OCI-LY3 (cell line): Measurements from ENCODE around the gene RGS14.

Source experiments
- H2AFZ ChIP-seq: fragments of 200-600, 300-600 bp; shearing (Covaris generic); 2 replicates; pipeline ENCODE4 v1.6.0; 2014; ENCODE audit warnings: antibody characterized with exemption, low read depth, low read length
- H3K27ac ChIP-seq: fragments of 200-600, 300-600 bp; sonication (generic); 2 replicates; pipeline ENCODE4 v1.5.1; 2014; ENCODE audit warnings: mild to moderate bottlenecking, low read length, moderate library complexity, mixed read lengths
- H3K27me3 ChIP-seq: fragments of 200-600, 300-600 bp; sonication (generic); 2 replicates; pipeline ENCODE4 v1.6.1; 2014; ENCODE audit warnings: low read depth, low read length, mixed read lengths
- H3K36me3 ChIP-seq: fragments of 200-600, 300-600 bp; sonication (generic); replicated peaks from 2 replicates; pipeline ENCODE3; 2014; ENCODE audit warnings: low read depth, low read length, mixed read lengths
- H3K4me1 ChIP-seq: fragments of 300-600, 200-600 bp; sonication (generic); 2 replicates; pipeline ENCODE4 v1.6.1; 2014; ENCODE audit warnings: low read length, mixed read lengths
- H3K4me2 ChIP-seq: fragments of 200-600, 300-600 bp; sonication (generic); 2 replicates; pipeline ENCODE4 v1.6.1; 2014; ENCODE audit warnings: low read length, mixed read lengths
- H3K4me3 ChIP-seq: fragments of 300-600, 200-600 bp; sonication (generic); 2 replicates; pipeline ENCODE4 v1.5.1; 2014; ENCODE audit warnings: antibody characterized with exemption, mild to moderate bottlenecking, low read length, moderate library complexity
- H3K79me2 ChIP-seq: fragments of 300-600, 200-600 bp; shearing (Covaris generic); 2 replicates; pipeline ENCODE4 v1.6.1; 2014; ENCODE audit warnings: mild to moderate bottlenecking, low read length, mixed read lengths
- H3K9ac ChIP-seq: fragments of 300-600, 200-600 bp; shearing (Covaris generic); 2 replicates; pipeline ENCODE4 v1.6.0; 2014; ENCODE audit warnings: mild to moderate bottlenecking, low read length, moderate library complexity
- H3K9me3 ChIP-seq: fragments of 200-600, 300-600 bp; shearing (Covaris generic); 2 replicates; pipeline ENCODE4 v1.6.1; 2014; ENCODE audit warnings: low read length, mixed read lengths; ENCODE audit not compliant: insufficient read depth
- H4K20me1 ChIP-seq: fragments of 200-600, 300-600 bp; sonication (generic); 2 replicates; pipeline ENCODE4 v1.6.1; 2016; ENCODE audit warnings: low read length, mixed read lengths; ENCODE audit not compliant: insufficient read depth
- CTCF ChIP-seq: fragments of 200-600, 300-600 bp; sonication (generic); IDR thresholded peaks from 2 replicates; pipeline ENCODE4 v1.5.1; 2014; ENCODE audit warnings: antibody characterized with exemption, low read length, low read depth
- EZH2phosphoT487 ChIP-seq: fragments of 200-600 bp; shearing (Covaris generic); IDR thresholded peaks from 2 replicates; pipeline ENCODE4 v1.6.1; 2018; ENCODE audit warnings: antibody characterized with exemption, mixed run types, low read depth

Gene RGS14

GRCh38 chr5:177350776-177351391, 6.8 kb upstream of the RGS14 start:
- no peaks in the 10 kb centered on the region for H3K27me3 ChIP-seq
- H3K9me3 ChIP-seq, result no peaks in the 10 kb centered on the region
- 0 out of 2 replicates have a peak overlapping the region, but pooled peaks have one; percentile 97 for H2AFZ ChIP-seq
- peaks cover 6% of the 10 kb centered on the region for H3K36me3 ChIP-seq
- peak overlapping the region; percentile 88 for H3K27ac ChIP-seq
- peaks cover 49% of the 10 kb centered on the region for H3K79me2 ChIP-seq
- peak overlapping the region; percentile 87 for H3K4me3 ChIP-seq
- H4K20me1 ChIP-seq, result 0 out of 2 replicates have a peak, but pooled peaks cover 6% of the 10 kb centered on the region
- TF ChIP-seq CTCF, result no peak
- TF ChIP-seq EZH2phosphoT487, result no peak
- peak overlapping the region; percentile 87 for H3K9ac ChIP-seq
- H3K4me1 ChIP-seq, result peaks cover 20% of the 10 kb centered on the region
- peak overlapping the region; percentile 97 for H3K4me2 ChIP-seq

- peak within 1 kb of the TSS; percentile 87 for H3K9ac ChIP-seq
- peak within 1 kb of the TSS; percentile 87 for H3K4me3 ChIP-seq
- H3K79me2 ChIP-seq, result peaks cover 41% of the 10 kb centered on the region
- no peaks in the 10 kb centered on the region for H3K27me3 ChIP-seq
- H4K20me1 ChIP-seq, result 0 out of 2 replicates have a peak, but pooled peaks cover 6% of the 10 kb centered on the region
- H3K4me2 ChIP-seq, result peak within 1 kb of the TSS; percentile 97
- TF ChIP-seq EZH2phosphoT487 (no peak), CTCF (no peak)
- peaks cover 6% of the 10 kb centered on the region for H3K36me3 ChIP-seq
- H3K4me1 ChIP-seq, result peaks cover 22% of the 10 kb centered on the region
- H2AFZ ChIP-seq, result peak within 1 kb of the TSS; percentile 97
- no peaks in the 10 kb centered on the region for H3K9me3 ChIP-seq
- H3K27ac ChIP-seq, result peak within 1 kb of the TSS; percentile 88
Observed at GRCh38 chr5:177351392-177352329, 6.1 kb upstream of the RGS14 start, which contains the start of gene LMAN2. Gene LMAN2 (minus strand): TSS chr5:177351668. CDS start chr5:177351647, 21 bp downstream.

GRCh38 chr5:177353093-177353492, 4.6 kb upstream of the RGS14 start:
- Histone ChIP-seq H3K36me3 (no peaks in the 10 kb centered on the region), H3K4me2 (no peak overlapping the region), H4K20me1 (no peaks in the 10 kb centered on the region), H3K4me3 (no peak overlapping the region), H3K79me2 (peaks cover 28% of the 10 kb centered on the region), H3K9ac (no peak overlapping the region), H2AFZ (no peak overlapping the region), H3K27ac (no peak overlapping the region), H3K4me1 (peaks cover 31% of the 10 kb centered on the region), H3K27me3 (no peaks in the 10 kb centered on the region), H3K9me3 (no peaks in the 10 kb centered on the region)
- TF ChIP-seq CTCF, result no peak
- no peak for TF ChIP-seq EZH2phosphoT487

- Histone ChIP-seq H3K4me2 (no peak overlapping the region), H3K4me1 (peaks cover 40% of the 10 kb centered on the region)
Observed at GRCh38 chr5:177354256-177354655, 3.5 kb upstream of the RGS14 start.

More at GRCh38 chr5:177354256-177354655, 3.5 kb upstream of the RGS14 start:
- no peak overlapping the region for H2AFZ ChIP-seq
- peaks cover 30% of the 10 kb centered on the region for H3K79me2 ChIP-seq
- no peaks in the 10 kb centered on the region for H3K9me3 ChIP-seq
- TF ChIP-seq EZH2phosphoT487, result no peak
- TF ChIP-seq CTCF, result no peak
- H3K4me3 ChIP-seq, result no peak overlapping the region
- no peaks in the 10 kb centered on the region for H3K27me3 ChIP-seq
- H3K36me3 ChIP-seq, result no peaks in the 10 kb centered on the region
- H3K9ac ChIP-seq, result no peak overlapping the region
- no peak overlapping the region for H3K27ac ChIP-seq
- no peaks in the 10 kb centered on the region for H4K20me1 ChIP-seq
